GM21381 (cell line): Measurements from ENCODE around the gene CXCL6.

ENCODE experiments used
- ATAC-seq: cut with Tn5 transposase; IDR thresholded peaks from one replicate; pipeline ENCODE4 v1.9.1; 2021; ENCODE audit warnings: mild to moderate bottlenecking, moderate library complexity; ENCODE audit not compliant: unreplicated experiment

Gene CXCL6

DNA sequence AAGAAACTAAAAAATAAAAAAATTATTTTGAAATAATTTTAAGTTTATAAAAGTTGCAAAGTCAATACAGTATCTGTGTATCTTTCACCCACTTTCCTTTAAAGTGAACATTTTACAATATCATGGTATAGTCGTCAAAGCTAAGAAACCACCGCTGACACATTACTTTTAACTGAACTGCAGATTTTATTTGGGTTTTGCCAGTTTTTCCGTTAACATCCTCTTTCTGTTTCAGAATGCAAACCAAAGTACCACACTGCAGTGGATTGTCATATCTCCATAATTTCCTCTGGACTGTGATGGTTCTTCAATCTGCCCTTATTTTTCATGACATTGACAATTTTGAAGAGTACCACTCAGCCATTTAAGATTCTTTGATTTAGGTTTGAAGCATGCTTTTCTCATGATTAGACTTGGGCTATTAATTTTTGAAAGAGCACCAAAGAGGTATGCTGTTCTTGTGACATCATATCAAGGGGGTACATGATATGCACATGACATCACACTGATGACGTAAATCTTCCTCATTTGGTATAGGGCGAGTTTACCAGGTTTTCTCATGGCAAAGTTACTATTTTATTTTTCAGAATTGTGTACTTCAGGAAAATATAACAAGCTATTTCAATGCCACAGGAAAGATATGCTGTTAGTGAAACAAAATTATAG is 29.1 kb downstream of the CXCL6 start:
- ATAC-seq: no peak

DNA sequence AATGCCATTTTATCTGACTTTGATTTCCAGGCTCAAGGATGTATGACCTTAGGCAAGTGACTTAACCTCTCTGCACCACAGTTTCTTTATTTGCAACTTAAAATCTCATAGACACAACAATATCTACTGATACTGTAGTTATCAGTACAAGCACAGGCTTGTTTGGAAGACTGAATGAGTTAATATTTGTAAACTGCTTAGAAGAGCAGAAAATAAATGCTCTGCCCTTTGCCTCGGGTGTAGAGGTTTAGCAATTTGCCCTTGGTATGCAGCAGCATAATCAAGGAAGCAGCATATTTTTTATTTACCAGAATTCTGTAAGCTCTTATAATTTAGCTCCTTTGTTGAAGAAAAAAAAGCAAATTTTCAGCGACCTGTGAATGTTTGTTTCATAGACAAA is 29.8 kb downstream of the CXCL6 start:
- no peak for ATAC-seq

DNA sequence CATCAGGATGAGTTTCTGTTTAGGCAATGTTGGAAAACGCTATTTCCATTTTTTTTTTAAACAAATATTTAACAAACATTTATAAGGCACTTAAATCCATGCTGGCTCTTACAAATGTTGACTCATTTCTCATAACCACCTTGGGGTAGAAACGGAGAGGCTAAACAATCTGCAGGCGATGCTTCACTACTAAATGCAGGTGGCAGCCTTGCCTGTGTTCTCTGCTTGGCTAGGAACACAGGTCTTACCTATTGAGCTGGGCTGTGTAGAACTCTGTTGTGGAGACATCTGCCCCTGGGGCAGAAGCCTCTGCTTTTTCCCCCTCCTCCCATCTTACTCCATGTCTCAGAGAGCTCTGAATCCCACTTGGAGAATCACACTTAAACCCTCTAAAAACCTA is 31.3 kb downstream of the CXCL6 start:
- no peak for ATAC-seq

DNA sequence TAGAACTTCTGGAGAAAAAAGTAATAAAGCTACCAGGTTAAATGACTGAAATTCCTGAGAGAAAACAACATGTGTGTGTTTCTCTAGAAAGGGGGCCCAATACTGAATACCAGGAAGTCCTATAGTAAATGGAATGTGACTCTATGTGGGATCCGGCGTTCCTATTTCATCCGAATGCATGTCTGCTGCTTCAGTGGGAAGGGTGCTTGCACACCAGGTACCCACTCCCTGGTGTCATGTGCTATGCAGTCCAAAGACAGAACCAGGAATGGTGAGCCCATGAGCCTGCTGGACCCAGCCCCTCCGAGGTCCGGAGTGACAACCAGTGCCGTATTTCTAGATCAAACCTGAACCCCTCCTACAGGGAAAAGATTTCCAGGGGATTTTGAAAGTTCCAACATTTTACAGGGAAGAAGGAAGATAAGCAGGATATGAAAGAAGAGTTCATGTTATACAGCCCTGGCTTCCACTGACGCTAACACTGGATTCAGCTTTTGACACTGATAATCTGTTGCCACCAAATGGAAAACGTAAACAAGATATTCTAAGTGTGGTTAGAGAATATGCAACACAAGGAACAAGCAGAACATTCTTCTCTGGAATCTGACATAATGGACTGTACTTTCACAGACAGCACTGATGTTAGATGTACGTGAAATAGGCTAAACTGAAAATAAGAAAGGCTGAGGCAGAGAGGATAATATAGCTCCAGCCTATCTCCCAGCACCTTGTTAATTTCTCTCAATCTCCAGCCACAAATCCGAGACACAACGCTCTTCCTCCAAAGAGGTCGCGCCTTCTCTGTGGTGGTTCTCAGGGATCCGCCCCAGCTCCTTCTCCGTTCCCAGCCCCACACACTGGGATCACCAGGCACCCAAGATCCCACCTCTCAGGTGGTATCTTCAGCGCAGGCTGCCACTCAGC is 32.0 kb downstream of the CXCL6 start:
- no peak for ATAC-seq

DNA sequence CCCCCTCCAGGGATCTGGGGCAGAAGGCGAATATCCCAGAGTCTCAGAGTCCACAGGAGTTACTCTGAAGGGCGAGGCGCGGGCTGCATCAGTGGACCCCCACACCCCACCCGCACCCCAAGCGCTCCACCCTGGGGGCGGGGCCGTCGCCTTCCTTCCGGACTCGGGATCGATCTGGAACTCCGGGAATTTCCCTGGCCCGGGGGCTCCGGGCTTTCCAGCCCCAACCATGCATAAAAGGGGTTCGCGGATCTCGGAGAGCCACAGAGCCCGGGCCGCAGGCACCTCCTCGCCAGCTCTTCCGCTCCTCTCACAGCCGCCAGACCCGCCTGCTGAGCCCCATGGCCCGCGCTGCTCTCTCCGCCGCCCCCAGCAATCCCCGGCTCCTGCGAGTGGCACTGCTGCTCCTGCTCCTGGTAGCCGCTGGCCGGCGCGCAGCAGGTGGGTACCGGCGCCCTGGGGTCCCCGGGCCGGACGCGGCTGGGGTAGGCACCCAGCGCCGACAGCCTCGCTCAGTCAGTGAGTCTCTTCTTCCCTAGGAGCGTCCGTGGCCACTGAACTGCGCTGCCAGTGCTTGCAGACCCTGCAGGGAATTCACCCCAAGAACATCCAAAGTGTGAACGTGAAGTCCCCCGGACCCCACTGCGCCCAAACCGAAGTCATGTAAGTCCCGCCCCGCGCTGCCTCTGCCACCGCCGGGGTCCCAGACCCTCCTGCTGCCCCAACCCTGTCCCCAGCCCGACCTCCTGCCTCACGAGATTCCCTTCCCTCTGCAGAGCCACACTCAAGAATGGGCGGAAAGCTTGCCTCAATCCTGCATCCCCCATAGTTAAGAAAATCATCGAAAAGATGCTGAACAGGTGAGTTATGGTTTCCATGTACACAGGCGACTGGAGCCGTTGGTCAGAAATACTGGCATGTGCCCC is 32.9 kb downstream of the CXCL6 start, which contains the start of gene CXCL1:
TSS of gene CXCL1 (plus strand) at position 264 of the 926 bp plus-strand sequence. CDS start at position 342, 78 bp downstream.
- no peak for ATAC-seq

DNA sequence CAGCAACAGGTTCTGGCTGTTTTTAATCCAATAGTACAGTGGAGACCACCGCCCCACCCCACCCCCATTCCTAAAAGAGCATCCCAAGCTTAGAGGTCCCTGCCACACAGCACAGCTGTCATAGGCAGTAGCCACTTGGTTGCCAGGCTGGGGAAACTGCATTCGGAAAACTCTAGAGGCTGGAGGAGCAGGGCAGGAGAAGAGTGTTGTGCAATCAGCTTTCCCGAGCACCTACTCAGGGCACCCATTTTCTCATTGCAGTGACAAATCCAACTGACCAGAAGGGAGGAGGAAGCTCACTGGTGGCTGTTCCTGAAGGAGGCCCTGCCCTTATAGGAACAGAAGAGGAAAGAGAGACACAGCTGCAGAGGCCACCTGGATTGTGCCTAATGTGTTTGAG is 33.8 kb downstream of the CXCL6 start:
- no peak for ATAC-seq

DNA sequence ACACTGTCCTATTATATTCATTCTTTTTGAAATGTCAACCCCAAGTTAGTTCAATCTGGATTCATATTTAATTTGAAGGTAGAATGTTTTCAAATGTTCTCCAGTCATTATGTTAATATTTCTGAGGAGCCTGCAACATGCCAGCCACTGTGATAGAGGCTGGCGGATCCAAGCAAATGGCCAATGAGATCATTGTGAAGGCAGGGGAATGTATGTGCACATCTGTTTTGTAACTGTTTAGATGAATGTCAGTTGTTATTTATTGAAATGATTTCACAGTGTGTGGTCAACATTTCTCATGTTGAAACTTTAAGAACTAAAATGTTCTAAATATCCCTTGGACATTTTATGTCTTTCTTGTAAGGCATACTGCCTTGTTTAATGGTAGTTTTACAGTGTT is 34.3 kb downstream of the CXCL6 start:
- ATAC-seq: no peak

DNA sequence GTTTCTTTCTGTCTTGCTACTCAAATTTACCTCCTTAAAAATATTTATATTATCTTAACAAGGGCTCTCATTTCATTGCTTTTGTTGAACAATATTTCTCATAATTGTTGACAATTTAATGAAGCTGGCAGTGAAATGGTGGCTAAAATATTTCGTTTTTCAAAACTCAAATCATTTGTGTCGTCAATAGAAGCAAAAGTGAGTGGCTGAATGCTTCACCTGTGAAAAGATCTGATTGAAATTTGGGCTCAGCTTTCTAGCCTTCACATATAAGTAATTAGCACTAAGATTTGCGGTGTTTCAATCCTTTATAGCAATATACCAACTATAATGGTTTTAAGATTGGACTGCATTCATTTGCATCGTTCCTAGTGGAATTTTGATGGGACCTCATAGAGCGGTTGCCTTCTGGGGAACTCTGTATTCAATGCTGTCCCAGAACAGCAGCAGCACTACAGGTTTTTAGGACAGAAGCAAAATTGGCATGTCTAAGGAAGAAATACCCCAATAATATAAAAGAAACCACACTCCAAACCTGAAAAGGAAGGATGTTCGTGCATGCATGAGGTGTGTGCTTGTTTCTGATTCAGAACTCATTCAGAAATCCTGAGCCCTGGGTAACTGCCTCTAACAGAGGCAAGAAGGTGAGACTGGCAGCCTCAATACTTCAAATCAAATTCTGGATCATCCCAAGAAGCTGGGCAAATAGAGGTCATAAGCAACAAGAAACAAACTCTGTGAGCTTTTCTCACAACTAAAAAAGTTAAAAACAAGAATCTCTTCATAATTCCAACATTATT is 35.2 kb downstream of the CXCL6 start:
- no peak for ATAC-seq

DNA sequence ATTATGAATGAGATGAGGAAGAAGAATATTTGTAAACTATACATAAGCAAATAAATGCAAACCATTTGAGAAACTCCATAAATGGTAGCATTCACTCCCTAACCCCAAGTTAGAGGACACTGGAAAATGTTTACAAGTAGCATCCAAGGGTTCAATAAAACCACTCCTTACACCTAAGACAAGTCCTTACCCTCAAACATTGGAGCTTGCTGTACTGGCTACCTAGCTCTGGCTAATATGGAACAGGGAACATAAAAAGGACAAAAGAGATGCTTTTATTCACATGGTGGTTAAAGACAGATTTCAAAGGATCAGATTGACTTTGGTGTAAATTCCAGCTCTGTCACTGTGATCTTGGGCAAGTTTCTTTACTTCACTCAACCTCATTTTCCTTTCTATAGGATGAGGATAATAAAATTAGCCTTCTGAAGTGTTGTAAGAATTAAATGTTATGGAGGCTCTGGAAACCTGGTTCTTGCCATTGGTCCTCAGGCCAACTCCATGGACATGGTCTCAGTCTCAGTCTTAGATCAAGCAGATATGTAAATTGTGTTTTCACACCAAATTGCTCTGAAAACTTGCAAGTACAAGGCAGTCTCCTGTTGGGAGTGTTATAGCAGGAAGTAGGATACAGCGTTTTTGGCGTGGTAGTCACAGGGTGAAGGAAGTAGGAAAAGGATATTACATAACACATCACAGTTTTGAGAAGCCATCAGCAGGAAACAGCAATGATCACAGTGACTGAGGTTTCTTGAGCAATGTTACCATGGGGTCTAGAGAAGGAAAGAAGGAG is 36.0 kb downstream of the CXCL6 start:
- no peak for ATAC-seq

DNA sequence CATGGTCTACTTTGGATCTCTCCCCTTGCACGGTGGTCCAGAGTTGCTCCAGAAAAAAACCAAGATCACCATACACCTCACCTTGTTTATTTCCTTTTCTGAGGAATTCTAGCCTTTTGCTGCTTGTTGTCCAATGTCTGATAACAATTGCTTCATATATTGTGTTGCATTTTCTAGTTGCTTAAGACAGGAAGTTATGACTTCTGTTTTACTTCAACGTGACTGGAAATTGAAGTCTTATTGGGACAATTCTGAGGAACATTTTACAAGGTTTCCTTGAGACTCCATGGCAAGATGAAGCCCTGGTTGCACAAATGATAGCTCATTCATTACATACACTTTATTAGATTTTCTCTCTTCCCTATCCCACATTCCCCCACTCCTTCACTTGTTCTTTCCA is 37.9 kb downstream of the CXCL6 start:
- no peak for ATAC-seq

DNA sequence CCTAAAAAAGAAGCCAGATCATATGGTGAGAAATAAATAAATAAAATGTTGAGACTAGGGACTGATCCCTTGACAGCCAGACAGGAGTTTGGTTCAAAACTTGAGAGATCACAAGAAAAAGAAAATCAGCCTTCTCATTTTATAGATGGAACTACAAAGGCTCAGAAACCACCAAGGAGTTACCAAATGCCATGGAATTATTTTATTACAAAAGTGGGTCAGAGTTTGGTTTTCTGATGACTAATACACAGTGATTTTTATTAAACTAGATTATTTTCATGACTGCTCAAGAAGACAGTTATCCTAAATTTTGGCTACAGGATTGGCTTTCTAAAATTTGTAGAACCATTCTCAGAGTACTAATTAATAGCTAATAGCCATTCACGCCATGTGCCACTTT is 38.9 kb downstream of the CXCL6 start:
- ATAC-seq: no peak

DNA sequence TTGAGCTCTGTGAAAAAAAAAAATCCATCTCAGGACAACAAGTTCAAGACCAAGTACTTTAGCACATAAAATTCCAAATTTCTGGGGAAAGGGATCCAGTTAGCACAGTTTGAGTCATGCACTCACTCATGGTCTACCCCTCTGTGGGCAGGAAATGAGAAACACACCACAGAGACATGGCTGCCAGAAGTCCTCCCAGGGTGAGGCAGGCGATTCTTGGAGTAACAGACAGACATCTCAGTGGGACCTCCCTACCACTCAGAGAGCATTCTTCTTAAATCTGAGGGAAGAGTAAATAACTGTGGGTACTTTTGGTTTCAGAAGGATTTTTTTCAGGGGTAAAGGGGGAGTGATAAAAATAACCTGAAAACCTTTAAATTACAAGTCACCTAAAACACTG is 46.8 kb downstream of the CXCL6 start:
- ATAC-seq: no peak

DNA sequence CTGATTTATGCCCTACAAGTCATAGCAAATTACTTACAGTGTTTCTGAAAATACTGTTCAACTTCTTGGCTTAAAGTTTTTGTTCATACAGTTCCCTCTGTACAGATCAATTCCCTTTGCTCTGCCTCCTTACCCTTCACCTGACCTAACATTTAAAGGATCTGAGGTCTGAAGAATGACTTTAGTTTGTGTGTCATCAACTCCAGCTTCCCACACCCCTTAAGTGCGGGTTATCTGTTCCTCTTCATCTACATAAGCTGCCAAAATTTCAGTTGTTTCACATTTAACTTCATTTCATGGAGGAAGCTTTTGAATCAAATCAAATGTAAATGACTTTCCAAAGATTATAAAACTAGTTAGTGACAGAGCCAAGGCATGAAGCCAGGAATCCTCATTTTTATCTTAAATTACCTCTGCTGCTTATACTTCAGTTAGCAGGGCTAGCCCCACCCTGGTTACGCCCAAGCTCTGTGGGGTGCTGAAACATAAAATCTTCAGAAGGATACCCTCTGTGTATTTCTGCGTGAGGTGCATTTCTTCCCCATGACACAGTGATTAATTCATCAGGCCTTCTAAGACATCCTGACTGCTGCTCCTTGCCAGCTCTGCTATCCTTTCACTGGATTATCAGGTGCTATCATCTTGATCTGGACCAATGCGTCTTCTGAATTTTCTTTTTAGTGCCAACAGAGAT is 49.2 kb downstream of the CXCL6 start:
- ATAC-seq: no peak
